GM18499 (cell line): ENCODE data around the gene CD28.

Source experiments
- ATAC-seq: cut with Tn5 transposase; IDR thresholded peaks from one replicate; pipeline ENCODE4 v1.9.1; 2021; ENCODE audit warnings: moderate number of reproducible peaks; ENCODE audit not compliant: insufficient read depth, unreplicated experiment

Gene CD28

GRCh38 chr2:203706403-203706802, at the start of gene CD28:
Gene CD28, plus strand, starts transcription at chr2:203706639. Its CDS starts 58 bp downstream, at chr2:203706697.
- peak; percentile 95 for ATAC-seq

- ATAC-seq = peak; percentile 54
Measured at GRCh38 chr2:203659331-203660049, 46.9 kb upstream of the CD28 start.

DNA sequence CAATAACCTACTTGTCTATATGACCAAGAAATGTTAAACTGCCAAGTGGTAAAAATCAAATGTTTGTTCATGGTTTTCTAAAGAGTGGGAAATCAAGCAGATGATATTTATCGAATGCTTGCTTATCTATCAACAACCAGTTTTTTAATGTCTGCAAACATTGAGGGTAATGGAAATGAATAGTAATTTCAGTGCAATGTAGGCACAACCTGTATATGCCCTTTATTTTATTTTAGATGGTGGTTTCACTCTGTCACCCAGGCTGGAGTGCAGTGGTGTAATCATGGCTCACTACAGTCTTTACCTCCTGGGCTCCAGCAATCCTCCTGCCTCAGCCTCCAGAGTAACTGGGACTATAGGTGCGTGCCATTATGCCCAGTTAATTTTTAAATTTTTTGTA, 46.0 kb upstream of the CD28 start:
- no peak for ATAC-seq

- no peak for ATAC-seq
Measured at GRCh38 chr2:203661279-203661908, 45.0 kb upstream of the CD28 start.

DNA sequence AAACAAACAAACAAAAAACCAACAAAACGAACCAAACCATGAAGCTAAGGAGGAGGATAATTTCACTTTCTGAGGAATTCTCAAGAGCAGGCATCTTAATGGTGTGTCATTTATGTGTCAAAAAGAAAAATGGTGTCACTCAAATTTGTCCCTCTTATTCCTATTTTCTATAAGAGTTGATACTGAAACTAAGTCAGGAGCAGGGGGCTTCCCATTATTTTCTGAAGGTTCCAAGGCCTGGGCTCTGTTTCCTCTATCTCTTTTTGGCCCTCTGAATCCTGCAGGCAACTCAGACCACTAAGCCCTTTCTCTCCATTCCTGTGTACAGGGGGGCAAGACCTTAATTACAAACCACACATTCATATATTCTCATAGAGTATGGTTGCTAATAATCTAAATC, 44.0 kb upstream of the CD28 start:
- no peak for ATAC-seq

DNA sequence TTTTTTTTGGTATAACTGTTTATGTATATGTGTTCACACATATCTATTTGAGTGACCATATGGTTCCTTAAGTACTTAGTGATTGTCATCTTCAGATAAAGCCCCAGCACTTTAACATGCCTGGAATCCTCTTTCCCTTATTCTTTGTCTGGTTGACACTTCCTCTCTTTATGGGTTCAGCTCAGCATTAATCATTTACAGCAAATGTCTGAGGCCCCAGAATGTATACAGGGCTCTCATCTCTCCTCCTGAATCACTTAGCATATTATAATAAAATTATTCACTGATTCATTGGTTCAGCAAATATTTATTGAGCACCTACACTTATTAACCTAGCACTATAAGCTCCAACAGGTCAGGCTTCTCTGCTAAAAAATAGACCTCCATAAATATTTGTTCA, 43.5 kb upstream of the CD28 start:
- no peak for ATAC-seq

- ATAC-seq = no peak
Measured at GRCh38 chr2:203664029-203664755, 42.2 kb upstream of the CD28 start.

- ATAC-seq = no peak
Measured at GRCh38 chr2:203667838-203668237, 38.6 kb upstream of the CD28 start.

DNA sequence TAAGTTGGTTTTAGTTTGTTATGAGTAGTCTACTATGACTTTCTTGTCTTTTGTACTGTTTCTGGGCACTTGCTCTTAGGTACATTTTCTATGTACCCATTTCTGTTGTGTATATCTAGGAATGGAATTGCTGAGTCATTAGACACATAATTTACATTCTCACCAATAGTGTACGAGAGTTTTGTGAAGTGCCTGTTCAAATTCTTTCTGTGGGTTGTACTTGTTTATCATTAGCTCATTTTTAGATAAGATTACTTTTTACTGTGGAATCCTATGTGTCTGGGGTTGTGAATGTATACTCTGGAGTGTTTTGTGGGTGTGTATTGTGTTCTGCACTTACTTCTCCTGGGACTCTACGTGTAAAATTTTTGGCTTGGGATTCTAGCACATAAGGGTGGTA, 36.6 kb upstream of the CD28 start:
- no peak for ATAC-seq

DNA sequence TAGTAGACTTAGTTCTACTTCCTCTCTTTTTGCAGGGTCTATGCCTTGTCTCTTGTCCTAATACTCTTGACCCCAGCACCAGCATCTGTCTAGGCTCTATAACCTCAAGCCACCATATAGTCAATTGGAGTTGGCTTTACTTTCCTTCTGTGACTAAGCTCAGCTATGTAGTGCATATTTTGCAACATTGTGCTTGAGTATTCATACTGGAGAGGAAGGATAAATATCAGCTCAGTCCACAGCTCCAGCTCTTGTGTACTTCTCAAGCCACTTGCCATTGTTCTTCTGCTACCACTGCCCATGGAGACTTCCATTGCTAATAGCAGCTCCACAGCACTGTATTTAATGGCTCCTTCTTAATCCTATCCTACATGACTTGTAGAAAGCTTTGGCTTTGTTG, 35.5 kb upstream of the CD28 start:
- no peak for ATAC-seq

- no peak for ATAC-seq
Measured at GRCh38 chr2:203671876-203672275, 34.6 kb upstream of the CD28 start.

DNA sequence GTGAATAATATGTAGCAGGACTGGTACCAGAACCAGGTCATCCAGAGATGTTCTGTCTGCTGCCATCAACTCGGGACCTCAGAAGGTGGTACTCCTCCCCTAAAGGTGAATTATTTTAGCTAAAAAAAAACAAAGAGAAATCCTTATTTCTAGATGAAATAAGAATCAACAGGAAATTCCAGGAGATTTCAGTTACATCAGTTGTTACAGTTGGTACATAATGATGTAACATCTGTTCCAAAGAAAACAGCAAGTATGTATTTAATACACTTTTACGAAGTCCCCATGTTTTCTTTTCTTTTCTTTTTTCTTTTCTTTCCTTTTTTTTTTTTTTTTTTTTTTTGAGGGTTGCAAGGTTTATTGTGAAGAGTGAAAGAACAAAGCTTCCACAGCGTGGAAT, 33.6 kb upstream of the CD28 start:
- ATAC-seq = no peak

GRCh38 chr2:203673933-203674332, 32.5 kb upstream of the CD28 start:
- ATAC-seq = peak; percentile 93

GRCh38 chr2:203675086-203675485, 31.4 kb upstream of the CD28 start:
- no peak for ATAC-seq

GRCh38 chr2:203678971-203679370, 27.5 kb upstream of the CD28 start:
- ATAC-seq = no peak

GRCh38 chr2:203679401-203679800, 27.0 kb upstream of the CD28 start:
- ATAC-seq = no peak

- ATAC-seq = no peak
Measured at GRCh38 chr2:203681978-203682377, 24.5 kb upstream of the CD28 start.

DNA sequence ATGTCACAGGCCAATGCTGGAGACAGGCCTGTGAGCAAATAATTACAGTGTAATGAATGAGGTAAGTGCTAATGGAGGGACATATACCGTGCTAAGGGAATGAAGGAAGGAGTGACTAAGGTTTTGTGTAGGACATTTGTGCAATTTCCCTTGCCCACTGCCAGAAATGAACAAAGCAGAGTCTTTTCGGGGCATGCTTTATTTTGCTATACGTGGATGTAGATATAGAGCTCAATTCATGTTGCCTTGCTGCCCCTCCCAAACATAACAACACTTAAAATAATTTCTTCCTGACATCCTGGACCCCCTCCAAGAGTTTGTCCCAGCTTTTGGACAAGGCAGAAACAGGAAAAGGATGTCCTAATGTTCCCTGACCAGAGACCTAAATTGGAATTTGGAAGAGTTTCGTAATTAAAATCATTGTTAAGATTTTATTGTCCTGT, 23.7 kb upstream of the CD28 start:
- ATAC-seq = no peak

- ATAC-seq = no peak
Measured at GRCh38 chr2:203683421-203683820, 23.0 kb upstream of the CD28 start.

DNA sequence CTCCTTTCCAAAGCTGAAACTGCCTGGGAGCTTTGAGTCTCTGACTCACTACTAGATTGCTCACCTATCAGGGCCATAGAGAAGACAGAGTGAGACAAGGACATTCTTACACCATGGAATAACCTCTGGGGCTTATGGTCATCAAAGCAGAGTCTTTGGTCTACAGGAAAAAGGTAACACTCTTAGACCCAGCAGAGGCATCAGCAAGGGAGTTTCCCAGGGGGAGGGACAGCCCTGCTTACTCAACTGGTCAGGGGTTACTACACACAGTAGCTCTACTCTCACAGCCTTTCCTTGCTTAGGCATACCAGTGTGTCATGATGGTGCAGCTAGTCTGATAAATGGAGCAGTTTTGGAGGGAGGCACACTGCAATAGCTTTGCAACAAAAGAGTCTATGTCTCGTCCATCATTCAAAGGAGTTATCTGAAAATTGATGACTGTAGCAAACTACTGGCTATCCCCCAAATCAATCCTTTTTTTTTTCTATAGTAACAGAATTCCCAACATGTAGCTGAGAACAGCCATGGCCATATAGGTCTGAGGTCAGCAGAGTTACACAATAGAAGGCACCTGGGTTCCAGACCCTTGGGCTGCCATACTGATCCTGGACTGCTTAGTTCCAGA, 22.4 kb upstream of the CD28 start:
- ATAC-seq = peak; percentile 85

GRCh38 chr2:203685081-203685621, 21.3 kb upstream of the CD28 start:
- ATAC-seq = no peak
